HPDE6-E6E7 (cell line): ENCODE data around the gene ZFP36.
A peak's percentile ranks its signal among the peaks of the same experiment; 100 is the strongest.

Experiments used
- DNase-seq: peaks from one replicate; pipeline ENCODE4 v3.0.0; 2011; ENCODE audit warnings: missing footprints; ENCODE audit errors: extremely low spot score

ZFP36 gene

DNA sequence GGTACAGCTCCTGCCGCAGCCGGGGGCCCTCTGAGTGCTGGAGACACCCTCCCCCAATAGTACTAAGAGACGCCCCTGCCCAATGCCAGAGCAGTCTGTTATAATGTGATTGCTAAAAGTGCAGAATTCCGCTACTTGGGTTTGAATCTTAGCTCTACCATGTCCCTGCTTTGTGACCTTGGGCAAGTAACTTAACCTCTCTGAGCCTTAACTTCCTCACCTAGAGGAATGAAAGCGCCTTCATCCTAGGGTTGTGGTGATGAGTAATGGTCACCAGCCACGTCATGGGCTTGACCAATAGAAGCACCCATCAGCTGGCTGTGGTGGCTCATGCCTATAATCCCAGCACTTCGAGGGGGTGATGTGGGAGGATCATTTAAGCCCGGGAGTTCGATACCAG lies 12.4 kb downstream of the ZFP36 start:
- no peak for DNase-seq

GRCh38 chr19:39420769-39421168 lies 14.1 kb downstream of the ZFP36 start:
- DNase-seq: no peak

- DNase-seq: no peak
Measured at GRCh38 chr19:39422020-39422419, 15.4 kb downstream of the ZFP36 start.

GRCh38 chr19:39423258-39424086 lies 16.8 kb downstream of the ZFP36 start:
- no peak for DNase-seq

DNA sequence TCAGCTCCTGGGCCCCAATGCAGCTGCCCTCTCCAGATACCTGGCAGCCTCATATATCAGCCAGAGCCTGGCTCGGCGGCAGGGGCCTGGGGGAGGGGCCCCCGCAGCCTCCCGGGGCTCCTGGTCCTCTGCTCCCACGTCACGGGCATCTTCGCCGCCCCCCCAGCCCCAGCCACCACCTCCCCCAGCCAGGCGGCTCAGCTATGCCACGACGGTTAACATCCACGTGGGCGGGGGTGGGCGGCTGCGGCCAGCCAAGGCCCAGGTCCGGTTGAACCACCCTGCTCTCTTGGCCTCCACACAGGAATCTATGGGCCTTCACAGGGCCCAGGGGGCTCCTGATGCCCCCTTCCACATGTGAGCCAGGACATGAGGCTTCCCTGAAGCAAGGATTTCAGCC lies 18.3 kb downstream of the ZFP36 start:
- DNase-seq: no peak

DNA sequence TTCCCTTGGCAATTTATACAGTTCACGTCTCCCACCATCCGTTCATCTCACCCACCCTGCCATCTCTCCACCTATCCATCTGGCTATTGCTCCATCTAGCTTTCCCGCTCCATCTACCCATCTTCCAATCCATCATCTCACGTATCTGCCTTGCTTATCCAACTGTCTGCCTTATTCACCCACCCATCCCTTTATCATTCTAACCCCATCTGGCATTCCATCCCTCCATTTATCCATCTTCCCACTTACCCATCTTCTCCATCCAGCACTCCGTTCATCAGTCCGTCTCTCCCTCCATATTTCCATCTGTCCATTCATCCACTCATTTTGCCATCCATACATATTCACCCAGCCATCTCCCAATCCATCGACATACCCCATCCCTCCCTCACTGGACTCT lies 19.1 kb downstream of the ZFP36 start:
- no peak for DNase-seq

DNA sequence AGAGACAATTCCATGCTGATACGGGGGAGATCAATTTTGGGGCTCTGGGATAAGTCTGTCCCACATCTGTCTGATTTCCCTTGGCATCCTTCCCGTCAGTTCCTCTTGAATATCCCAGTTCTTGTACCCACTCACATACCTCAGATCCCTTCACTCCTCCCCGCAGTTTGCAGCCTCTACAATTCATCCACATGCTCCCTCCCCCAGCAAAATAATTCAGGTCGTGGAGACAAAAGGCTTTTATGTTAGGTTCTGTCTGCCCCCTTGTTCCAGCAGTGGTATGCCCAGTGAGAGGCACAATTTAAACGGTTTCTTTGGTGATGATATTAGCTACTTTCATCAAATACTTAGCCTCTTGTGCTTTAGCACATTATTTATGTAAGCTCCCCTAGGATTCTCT lies 19.5 kb downstream of the ZFP36 start:
- DNase-seq: no peak

- DNase-seq: no peak
Measured at GRCh38 chr19:39427707-39428106, 21.1 kb downstream of the ZFP36 start.

DNA sequence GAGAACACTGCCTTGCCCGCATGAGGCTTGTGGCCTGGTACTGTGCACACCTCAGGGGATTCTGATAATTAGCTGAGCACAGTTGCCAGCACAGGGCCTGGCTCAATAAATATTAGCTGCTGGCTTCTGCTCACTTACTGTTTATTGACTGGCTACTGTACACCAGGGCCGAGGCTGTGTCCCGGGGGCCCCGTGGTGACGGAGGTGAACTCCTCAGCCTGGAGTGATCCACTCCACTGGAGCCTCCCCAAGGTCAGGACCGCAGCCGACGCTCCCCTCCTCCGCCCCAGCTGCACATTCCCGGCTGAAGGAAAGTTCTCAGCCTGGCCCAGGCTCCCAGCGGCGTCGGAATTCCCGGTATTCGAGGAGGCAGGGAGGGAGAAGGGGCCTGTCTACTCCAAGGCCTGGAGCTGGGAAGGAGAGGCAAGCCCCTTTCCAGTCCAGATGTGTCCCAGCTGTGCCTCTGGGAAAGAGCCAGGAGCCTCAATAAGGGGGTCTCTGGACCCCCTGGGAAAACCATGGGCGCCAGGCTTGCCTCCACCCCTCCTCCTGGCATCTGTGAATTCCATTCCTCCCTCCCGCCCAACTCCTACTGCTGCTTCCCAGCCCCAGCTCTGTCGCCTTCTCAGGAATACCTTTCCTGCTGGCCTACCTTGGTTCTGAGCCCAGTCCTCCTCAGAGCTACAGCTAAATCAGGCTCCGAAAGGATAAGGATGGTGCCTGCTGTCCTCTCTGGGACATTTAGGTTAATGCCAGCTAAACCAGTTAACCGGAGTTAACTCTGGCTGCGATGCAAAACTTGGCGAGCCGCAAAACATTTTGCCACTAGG lies 21.9 kb downstream of the ZFP36 start:
- DNase-seq: no peak

DNA sequence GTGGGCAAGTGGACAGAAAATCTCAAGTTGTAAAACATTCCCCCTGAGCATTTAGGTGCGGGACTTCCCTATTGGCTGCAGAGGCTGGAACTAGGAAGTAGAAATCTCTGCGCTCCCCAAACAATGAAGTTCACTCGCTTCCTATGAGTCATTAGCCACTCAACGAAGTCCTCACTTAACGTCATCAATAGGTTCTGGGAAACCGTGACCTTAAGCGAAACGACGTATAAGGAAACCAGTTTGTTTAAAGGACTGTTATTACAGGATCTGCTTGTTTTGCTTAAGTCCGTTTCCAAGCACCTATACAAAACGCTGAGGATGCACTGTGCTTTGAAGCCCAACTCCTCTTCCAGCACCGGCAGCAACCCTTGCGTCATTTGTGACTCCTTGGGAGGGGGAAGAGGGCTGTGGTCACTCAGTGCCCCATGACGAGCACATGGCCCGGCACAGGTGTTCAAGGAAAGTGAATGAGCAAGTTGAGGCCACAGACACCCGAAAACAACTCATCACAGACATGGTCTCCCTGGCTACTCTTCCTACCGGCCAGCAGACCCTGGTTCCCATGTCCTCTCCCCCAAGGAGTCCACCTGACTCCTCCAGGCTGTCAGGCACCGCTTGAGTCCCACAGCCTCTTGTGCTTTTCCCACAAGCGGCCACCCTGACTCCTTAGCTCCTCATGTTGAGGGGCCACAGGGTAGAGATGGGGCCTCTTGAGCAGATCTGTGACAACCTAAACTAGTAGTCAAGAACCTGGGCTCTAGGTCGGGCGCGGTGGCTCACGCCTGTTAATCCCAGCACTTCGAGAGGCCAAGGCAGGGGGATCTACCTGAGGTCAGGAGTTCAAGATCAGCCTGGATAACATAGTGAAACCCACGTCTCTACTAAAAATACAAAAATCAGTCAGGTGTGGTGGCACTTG lies 24.3 kb downstream of the ZFP36 start:
- peak; percentile 92 for DNase-seq

GRCh38 chr19:39432677-39433025 lies 26.0 kb downstream of the ZFP36 start:
- no peak for DNase-seq

DNA sequence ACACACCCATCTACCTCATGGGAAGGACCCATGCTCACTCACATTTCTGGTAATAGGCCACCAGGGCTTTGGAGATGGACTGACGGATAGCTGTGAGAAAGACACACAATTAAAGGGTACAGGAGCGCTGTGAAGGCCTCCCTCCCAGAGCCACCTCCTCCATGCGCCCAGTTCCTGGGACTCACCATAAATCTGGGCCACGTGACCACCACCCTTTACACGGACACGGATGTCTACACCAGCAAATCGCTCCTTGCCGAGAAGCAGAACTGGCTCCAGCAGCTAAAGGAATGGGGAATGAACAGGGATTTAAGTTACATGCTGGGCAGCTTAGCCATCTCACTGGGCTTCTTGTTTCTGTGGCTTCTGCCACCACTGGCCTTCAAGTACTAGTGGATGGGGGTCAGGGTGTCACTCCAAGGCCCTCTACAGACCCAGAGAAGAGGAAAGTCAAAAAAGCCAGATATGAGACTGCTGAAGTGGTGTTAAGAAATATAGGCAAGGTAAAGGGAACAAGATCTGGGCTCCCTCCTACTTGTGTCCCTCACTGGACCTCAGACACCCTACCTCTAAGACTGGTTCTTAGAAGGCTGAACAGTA lies 26.9 kb downstream of the ZFP36 start:
- no peak for DNase-seq

- DNase-seq: no peak
Measured at GRCh38 chr19:39434123-39435076, 27.8 kb downstream of the ZFP36 start.

DNA sequence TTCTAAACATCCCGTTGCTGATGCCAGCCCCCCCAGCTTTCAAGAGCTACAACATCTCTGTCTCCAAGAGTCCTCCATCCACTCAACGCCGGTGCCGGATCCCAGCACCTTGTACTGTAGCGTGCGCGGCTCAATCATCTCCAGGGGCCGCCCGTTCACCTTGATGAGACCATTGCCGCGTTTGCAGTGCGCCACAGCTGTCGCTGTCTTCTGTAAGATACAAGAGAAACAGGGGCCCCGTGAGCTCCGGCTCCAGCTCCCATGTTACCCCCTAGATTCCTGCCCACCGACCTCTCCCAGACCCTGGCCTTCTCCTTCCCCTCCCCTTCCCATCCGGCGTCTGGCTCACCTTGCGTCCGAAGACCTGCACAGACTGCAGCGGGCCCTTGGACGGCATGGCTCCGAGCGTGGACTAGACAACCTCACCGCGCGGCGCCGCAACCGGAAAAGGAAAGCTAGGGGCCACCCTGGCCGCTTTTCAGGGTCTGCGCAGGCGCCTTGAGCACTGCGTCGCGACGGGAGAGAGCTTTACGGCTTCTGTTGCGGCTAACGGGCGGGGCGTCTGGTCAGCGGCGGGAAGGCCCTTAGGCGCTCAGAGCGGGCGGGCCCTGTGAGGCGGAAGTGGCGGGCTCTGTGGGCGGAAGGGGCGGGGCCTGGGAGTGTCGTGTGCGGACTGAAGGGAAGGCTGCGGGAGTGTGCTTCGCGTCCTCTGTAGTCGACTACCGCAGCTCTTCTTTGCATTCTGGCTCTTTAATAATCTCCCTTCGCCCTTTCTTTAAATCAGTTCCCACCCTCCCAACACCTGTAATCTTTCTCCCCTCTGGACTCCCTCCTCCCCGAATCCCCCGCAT lies 29.1 kb downstream of the ZFP36 start, which contains the start of gene RPS16:
Gene RPS16, minus strand, starts transcription at position 451 of the 851 bp plus-strand sequence. Its CDS starts 54 bp downstream, at position 397.
- peak; percentile 74 for DNase-seq

- no peak for DNase-seq
Measured at GRCh38 chr19:39436350-39436716, 29.7 kb downstream of the ZFP36 start.

DNA sequence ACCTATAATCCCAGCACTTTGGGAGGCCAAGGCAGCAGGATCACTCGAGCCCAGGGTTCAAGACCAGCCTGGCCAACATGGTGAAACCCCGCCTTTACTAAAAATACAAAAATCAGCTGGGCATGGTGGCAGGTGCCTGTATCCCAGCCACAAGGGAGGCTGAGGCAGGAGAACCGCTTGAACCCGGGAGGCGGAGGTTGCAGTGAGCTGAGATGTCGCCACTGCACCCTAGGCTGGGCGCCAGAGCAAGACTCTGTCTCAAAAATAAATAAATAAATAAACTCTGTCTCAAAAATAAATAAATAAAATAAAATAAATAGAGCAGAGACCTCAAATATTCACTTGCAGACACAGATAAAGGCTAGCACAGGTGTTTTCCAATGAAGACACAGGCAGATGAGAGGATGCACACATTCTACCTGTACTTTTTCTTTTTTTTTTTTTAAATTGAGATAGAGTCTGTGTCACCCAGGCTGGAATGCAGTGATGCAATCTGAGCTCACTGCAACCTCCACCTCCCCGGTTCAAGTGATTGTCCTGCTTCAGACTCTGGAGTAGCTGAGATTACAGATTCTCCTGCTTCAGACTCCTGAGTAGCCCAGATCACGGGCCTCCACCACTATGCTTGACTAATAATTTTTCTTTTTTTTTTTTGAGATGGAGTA lies 31.8 kb downstream of the ZFP36 start:
- no peak for DNase-seq

- no peak for DNase-seq
Measured at GRCh38 chr19:39444598-39445195, 38.0 kb downstream of the ZFP36 start.
